Aorta (tissue), 5 donors: Measurements from ENCODE around the gene HK1. TPM values are rescaled to one million over a fixed set of nuclear protein-coding genes. Genes with fewer than 3 reads are reported as not detected.

ENCODE experiments used
- ATAC-seq: fragments of 200-7000 bp; cut with Tn5 transposase; one replicate; pipeline ENCODE4 v1.9.1; 2022; ENCODE audit warnings: moderate library complexity; ENCODE audit not compliant: low FRiP score
- DNase-seq, 2 donors: peaks; one replicate each; pipeline ENCODE4 v3.0.0-alpha.2; 2020
- H3K27ac ChIP-seq, 2 donors: one replicate each; pipeline ENCODE4 v1.5.1; 2013; ENCODE audit warnings: low read length in 2 of 2, mild to moderate bottlenecking in 2 of 2, moderate library complexity in 2 of 2, control low read depth in 1 of 2, inconsistent platforms in 1 of 2, low read depth in 1 of 2
- H3K27me3 ChIP-seq, 2 donors: one replicate each; pipeline ENCODE4 v1.6.1; 2013; ENCODE audit warnings: control low read depth in 1 of 2, low read length in 1 of 2, mild to moderate bottlenecking in 1 of 2, moderate library complexity in 1 of 2; ENCODE audit not compliant: insufficient read depth in 2 of 2, control insufficient read depth in 1 of 2
- H3K36me3 ChIP-seq, 2 donors: one replicate each; pipeline ENCODE4 v1.6.1; 2013; ENCODE audit warnings: control low read depth in 1 of 2, low read length in 1 of 2, mild to moderate bottlenecking in 1 of 2; ENCODE audit not compliant: insufficient read depth in 2 of 2, control insufficient read depth in 1 of 2
- H3K4me1 ChIP-seq, 2 donors: one replicate each; pipeline ENCODE4 v1.6.1; 2013; ENCODE audit warnings: low read length in 2 of 2, control low read depth in 1 of 2, mild to moderate bottlenecking in 1 of 2, moderate library complexity in 1 of 2; ENCODE audit not compliant: insufficient read depth in 2 of 2, control insufficient read depth in 1 of 2
- H3K4me3 ChIP-seq, 2 donors: one replicate each; pipeline ENCODE4 v1.5.1; 2013; ENCODE audit warnings: low read length in 2 of 2, control low read depth in 1 of 2, mild to moderate bottlenecking in 1 of 2
- H3K9me3 ChIP-seq: one replicate; pipeline ENCODE4 v1.6.1; 2013; ENCODE audit warnings: mild to moderate bottlenecking, low read length; ENCODE audit not compliant: control insufficient read depth
- WGBS, 2 donors: extraction: QIAGEN DNeasy Blood & Tissue Kit; methylation state at CpG; one replicate each; pipeline ENCODE4 v1.1.7; 2013; 5-methylcytosine and 5-hydroxymethylcytosine counted together
- intact Hi-C, 2 donors: fragments of 100-400 bp; cut with DNase I; formaldehyde crosslinking; loops; one replicate each; pipeline versions ENCODE4 v1.14.2 to v1.15.0; 2022
- long read RNA-seq, 2 donors: library from polyadenylated mRNA; unstranded; transcript quantifications; one replicate each; pipeline ENCODE4 v2.0.0, GENCODE V29; 2020 to 2021
- polyA plus RNA-seq, 2 donors: library from polyadenylated mRNA; stranded (reverse); fragments of 200-250 nt; gene quantifications; one replicate each; pipeline ENCODE4 v1.2.3, GENCODE V29; 2013
- total RNA-seq, 2 donors: library from RNA; stranded (reverse); fragmentation: NEBNext Ultra II Directional; extraction: Animal tissue kit (Norgen Biotek cat#: 25700); gene quantifications; one replicate each; pipeline ENCODE4 v1.2.1, GENCODE V29; 2021
- donor health status: healthy with polysubstance abuse.
- donor health status: Bipolar disorder and iron deficiency.
- donor health status: DM: no; HTN: no; CAD: no.
- donor health status: DM: no; HTN: no; CAD: no.
- donor health status: DM: yes; HTN: yes; CAD: no.

The HK1 gene
- total RNA-seq (100 to 1,000 TPM; 117 to 133 TPM), polyA plus RNA-seq (10 to 100 TPM; 41.7 to 67.6 TPM)
- long read RNA-seq, donor 1, transcript HK1-202 (18 exons, 3,605 nt): major isoform, 439 of 703 reads
- long read RNA-seq, donor 1, partial matches to known transcripts: 195 of 703 reads
- long read RNA-seq, donor 1, other reads (novel, unspliced or antisense): 69 of 703 reads
- long read RNA-seq, donor 2, transcript HK1-202 (18 exons, 3,605 nt): major isoform, 109 of 164 reads
- long read RNA-seq, donor 2, partial matches to known transcripts: 32 of 164 reads
- long read RNA-seq, donor 2, other reads (novel, unspliced or antisense): 23 of 164 reads

GRCh38 chr10:69278446-69278963 lies at the start of gene HK1:
Gene HK1 (plus strand): TSS chr10:69278496.
- WGBS, 2 donors: 4 to 10% methylated on average over 11 of the region's 11 CpGs

GRCh38 chr10:69229616-69229916 lies 48.7 kb upstream of the HK1 start:
- intact Hi-C loops: loop anchor here in 1 of 2 donors (2.0 kb wide), 1 partner anchor 167 kb away; no protein-coding TSS in a partner anchor
- Histone ChIP-seq H3K4me3 (no peak overlapping the region), H3K4me1 (no peaks in the 10 kb centered on the region), H3K36me3 (no peaks in the 10 kb centered on the region), H3K9me3 (no peaks in the 10 kb centered on the region), H3K27ac (no peak overlapping the region), H3K27me3 (no peaks in the 10 kb centered on the region)
- DNase-seq: no peak
- ATAC-seq: no peak
- WGBS, 2 donors: 88 to 92% methylated on average over 8 of the region's 8 CpGs

More at GRCh38 chr10:69278446-69278963, at the start of gene HK1:
- Histone ChIP-seq H3K4me3 (no peak within 1 kb of the TSS), H3K36me3 (no peaks in the 10 kb centered on the region), H3K27me3 (no peaks in the 10 kb centered on the region), H3K4me1 (peaks cover 3 to 7% of the 10 kb centered on the region in 2 donors), H3K27ac (peak within 1 kb of the TSS; percentile 35 to 76), H3K9me3 (no peaks in the 10 kb centered on the region)
- intact Hi-C loops: no loop called here
- no peak for ATAC-seq
- DNase-seq: peak in 1 of 2 donors; percentile 64

- no peaks in the 10 kb centered on the region for H3K9me3 ChIP-seq
- intact Hi-C loops: no loop called here
- no peak for ATAC-seq
- WGBS, 2 donors: 71 to 73% methylated on average over 5 of the region's 5 CpGs
- H3K27me3 ChIP-seq: no peaks in the 10 kb centered on the region
- H3K4me1 ChIP-seq: no peaks in the 10 kb centered on the region
- H3K4me3 ChIP-seq: no peak overlapping the region
- no peak overlapping the region for H3K27ac ChIP-seq
- DNase-seq: no peak
- no peaks in the 10 kb centered on the region for H3K36me3 ChIP-seq
Observed at GRCh38 chr10:69230128-69230527, 48.2 kb upstream of the HK1 start.

GRCh38 chr10:69232252-69232651 lies 46.0 kb upstream of the HK1 start:
- intact Hi-C loops: no loop called here
- DNase-seq (no peak), ATAC-seq (no peak)
- no peaks in the 10 kb centered on the region for H3K27me3 ChIP-seq
- H3K27ac ChIP-seq: no peak overlapping the region
- no peaks in the 10 kb centered on the region for H3K36me3 ChIP-seq
- H3K4me1 ChIP-seq: no peaks in the 10 kb centered on the region
- 71 to 73% methylated on average over 9 of the region's 9 CpGs for WGBS, 2 donors
- H3K9me3 ChIP-seq: no peaks in the 10 kb centered on the region
- H3K4me3 ChIP-seq: no peak overlapping the region

GRCh38 chr10:69232736-69233480 lies 45.4 kb upstream of the HK1 start:
- H3K4me3 ChIP-seq: no peak overlapping the region
- H3K4me1 ChIP-seq: no peaks in the 10 kb centered on the region
- no peaks in the 10 kb centered on the region for H3K9me3 ChIP-seq
- H3K27me3 ChIP-seq: no peaks in the 10 kb centered on the region
- intact Hi-C loops: no loop called here
- DNase-seq (no peak), ATAC-seq (no peak)
- no peaks in the 10 kb centered on the region for H3K36me3 ChIP-seq
- H3K27ac ChIP-seq: no peak overlapping the region
- 87 to 88% methylated on average over 22 of the region's 22 CpGs for WGBS, 2 donors

- Histone ChIP-seq H3K4me1 (no peaks in the 10 kb centered on the region), H3K9me3 (no peaks in the 10 kb centered on the region), H3K36me3 (no peaks in the 10 kb centered on the region), H3K27me3 (no peaks in the 10 kb centered on the region), H3K4me3 (no peak overlapping the region), H3K27ac (no peak overlapping the region)
- DNase-seq (no peak), ATAC-seq (no peak)
- intact Hi-C loops: no loop called here
- WGBS, 2 donors: 94 to 96% methylated on average over 3 of the region's 3 CpGs
Observed at GRCh38 chr10:69234447-69234846, 43.8 kb upstream of the HK1 start.

GRCh38 chr10:69237528-69238159 lies 40.7 kb upstream of the HK1 start:
- no peaks in the 10 kb centered on the region for H3K4me1 ChIP-seq
- WGBS, 2 donors: 18% methylated on average over 17 of the region's 17 CpGs
- no peak overlapping the region for H3K27ac ChIP-seq
- H3K9me3 ChIP-seq: no peaks in the 10 kb centered on the region
- no peak overlapping the region for H3K4me3 ChIP-seq
- no peaks in the 10 kb centered on the region for H3K36me3 ChIP-seq
- H3K27me3 ChIP-seq: no peaks in the 10 kb centered on the region
- peak; percentile 93 for ATAC-seq
- intact Hi-C loops: loop anchor here (1.0 to 5.0 kb wide), 6 partner anchors 80 to 270 kb away; no protein-coding TSS in a partner anchor
- DNase-seq: peak; percentile 89 to 97

- intact Hi-C loops: loop anchor here (2.0 to 5.0 kb wide), 5 partner anchors 78 to 268 kb away; no protein-coding TSS in a partner anchor
- DNase-seq: no peak
- no peak for ATAC-seq
- Histone ChIP-seq H3K27me3 (no peaks in the 10 kb centered on the region), H3K4me1 (no peaks in the 10 kb centered on the region), H3K27ac (no peak overlapping the region), H3K36me3 (no peaks in the 10 kb centered on the region), H3K9me3 (no peaks in the 10 kb centered on the region), H3K4me3 (no peak overlapping the region)
- WGBS, 2 donors: 81 to 90% methylated on average over 5 of the region's 5 CpGs
Observed at GRCh38 chr10:69239136-69239535, 39.2 kb upstream of the HK1 start.
